DMS53 treated with DMSO at 0.1 percent for 48 hours (cell line): ENCODE data around the gene MAP2K2.

ENCODE experiments used
- DNase-seq: peaks from one replicate; lab custom pipeline; 2025; ENCODE audit not compliant: unreplicated experiment; lab: John Stamatoyannopoulos, UW

MAP2K2 gene

DNA sequence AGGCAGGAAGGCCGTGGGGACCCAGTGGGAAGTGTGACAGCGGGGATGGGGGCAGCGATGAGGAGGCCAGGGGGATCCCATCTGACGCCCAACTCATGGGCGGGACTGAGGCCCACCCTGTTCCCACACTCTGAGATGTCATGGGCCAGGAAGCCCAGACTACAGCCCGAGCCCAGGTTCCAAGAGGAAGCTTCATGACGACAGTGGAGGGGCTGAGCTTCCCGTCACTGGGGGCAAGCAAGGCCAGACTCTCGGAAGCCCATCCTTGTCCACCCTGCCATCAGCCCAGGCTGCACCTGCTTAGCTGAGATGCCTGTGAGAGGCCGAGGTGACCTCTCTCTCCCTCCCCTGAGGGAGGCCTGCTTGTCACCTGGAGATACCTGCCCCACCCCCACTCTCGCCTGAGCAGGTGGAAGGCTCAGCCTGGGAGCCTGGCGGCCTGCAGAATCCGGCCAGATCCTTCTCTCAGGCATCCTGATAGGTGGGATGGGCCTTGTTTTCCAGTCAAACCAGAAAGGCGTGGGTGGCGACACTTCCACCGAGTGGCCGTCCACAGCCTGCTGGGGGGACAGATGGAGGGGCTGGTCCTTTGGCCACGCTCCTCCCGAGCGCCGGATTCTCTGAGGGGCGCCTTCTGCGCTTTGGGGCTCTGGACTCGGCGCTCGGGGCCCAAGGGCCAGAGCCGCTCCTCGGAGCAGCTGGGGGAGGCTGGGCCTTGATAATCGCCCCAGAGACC lies 62.1 kb downstream of the MAP2K2 start:
- DNase-seq = peak; percentile 84

GRCh38 chr19:4061178-4061682 lies 62.7 kb downstream of the MAP2K2 start:
- DNase-seq = no peak

DNA sequence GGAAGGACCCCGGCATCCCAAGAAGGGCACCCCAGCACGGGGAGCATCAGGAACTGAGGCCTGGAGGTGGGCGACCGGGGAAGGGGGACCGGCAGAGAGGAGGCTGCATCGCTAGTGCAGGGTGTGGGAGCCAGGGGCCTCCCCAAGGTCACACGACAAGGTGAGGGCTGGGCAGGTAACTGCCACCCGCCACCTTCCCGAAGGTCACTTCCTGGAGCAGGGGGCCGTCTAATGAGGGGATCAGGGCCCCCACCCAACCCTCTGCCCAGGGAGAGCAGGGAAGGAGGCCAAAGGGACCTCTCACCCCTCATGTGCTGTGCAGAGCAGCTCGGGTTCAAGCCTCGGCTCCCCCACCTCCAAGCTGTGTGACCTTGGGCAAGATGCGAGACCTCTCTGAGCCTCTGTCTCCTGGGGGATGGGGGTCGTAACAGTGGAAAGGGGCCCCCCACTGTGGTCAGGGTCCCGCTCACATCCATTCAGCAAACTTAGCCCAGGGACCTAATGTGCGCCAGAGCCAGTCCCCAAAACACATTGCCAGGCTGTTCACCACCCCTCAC lies 63.2 kb downstream of the MAP2K2 start:
- DNase-seq = no peak

GRCh38 chr19:4059891-4060620 lies 63.9 kb downstream of the MAP2K2 start:
- DNase-seq = no peak

GRCh38 chr19:4059453-4059871 lies 64.5 kb downstream of the MAP2K2 start:
- no peak for DNase-seq

GRCh38 chr19:4058693-4059452 lies 65.0 kb downstream of the MAP2K2 start:
- no peak for DNase-seq

GRCh38 chr19:4057931-4058692 lies 65.8 kb downstream of the MAP2K2 start:
- no peak for DNase-seq

- DNase-seq = no peak
These were observed 68.7 kb downstream of the MAP2K2 start for GRCh38 chr19:4055209-4055552.

GRCh38 chr19:4054441-4055208 lies 69.3 kb downstream of the MAP2K2 start:
- DNase-seq = no peak

- no peak for DNase-seq
These were observed 70.2 kb downstream of the MAP2K2 start for GRCh38 chr19:4053423-4054324.

DNA sequence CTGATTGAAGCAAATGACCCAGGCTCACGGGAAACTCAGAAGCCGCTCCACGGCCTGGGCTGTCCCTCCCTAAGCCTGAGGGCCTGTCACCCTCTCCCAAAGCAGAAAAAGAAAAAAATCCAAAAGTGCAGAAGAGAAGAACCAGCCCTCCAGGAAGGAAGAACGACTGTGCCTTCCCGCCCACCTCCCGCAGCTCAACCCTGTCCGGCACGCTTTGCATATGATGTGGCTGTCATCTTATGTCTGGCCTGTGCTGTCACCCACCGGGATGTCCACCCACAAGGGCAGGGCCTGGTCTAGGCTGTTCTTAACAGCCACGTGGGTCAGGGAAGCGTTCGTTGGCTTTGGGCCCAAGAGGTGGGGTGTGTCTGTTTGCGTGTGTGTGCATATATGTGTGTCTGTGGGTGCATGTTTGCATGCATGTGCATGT lies 70.9 kb downstream of the MAP2K2 start:
- DNase-seq = no peak

DNA sequence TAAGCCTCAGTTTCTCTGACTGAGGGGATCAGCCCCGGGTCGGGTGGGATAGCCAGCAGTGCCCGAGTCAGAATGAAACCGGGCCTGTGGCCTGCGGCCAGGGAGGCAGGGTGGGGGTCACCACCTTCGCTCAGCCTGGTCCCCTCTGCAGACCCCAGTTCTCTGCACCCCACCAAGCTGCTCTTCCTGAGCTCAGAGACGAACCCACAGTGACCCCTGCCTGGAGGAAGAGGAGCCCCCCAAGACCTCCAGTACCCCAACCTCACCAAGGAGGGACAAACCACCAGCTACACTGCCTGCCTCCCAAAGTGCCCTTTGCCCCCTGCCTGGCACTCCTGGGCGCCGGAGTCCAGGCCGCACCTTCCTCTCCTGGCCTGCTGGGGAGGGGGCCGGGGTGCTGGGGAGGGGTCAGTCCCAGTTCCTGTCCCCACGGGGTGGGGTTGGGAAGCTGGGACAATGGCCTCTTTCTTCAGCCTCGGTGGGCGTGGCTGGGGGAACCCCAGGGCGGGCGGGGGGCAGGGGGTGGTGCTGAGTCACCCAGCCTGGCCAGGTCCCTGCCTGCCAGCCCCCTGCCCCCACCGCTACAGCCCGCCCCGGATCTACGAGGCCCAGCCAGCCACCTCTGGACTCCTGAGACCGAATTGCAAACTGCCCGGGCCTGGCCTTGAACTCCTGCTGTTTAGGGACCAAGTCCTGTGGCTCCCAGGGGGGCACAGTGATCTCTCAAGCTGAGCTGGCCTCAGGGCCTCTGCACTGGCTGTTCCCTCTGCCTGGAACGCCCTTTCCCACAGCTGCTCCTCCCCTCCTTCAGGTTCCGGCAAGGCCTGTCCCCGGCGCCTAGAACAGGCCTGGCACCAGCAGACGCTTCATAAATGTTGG lies 71.6 kb downstream of the MAP2K2 start:
- no peak for DNase-seq

GRCh38 chr19:4051175-4052101 lies 72.5 kb downstream of the MAP2K2 start:
- no peak for DNase-seq

GRCh38 chr19:4049432-4049831 lies 74.5 kb downstream of the MAP2K2 start:
- DNase-seq = no peak

GRCh38 chr19:4046946-4047683 lies 76.8 kb downstream of the MAP2K2 start:
- no peak for DNase-seq

DNA sequence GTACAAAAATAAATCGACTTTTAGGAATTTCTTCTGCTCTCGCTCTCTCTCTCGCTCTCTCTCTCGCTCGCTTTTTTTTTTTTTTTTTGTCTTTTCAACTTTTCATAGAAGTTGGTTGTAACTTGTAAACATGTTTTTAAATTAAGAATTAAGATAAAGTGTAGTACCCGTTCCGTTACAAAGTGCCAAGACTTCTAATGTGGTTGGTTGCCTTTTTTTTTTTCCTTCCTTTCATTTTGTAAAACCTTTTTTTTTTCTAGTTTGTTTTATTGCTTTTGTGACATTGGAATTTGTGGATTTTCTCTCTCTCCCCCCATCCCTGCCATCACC lies 77.6 kb downstream of the MAP2K2 start:
- DNase-seq = no peak
